B cell (primary cell): ENCODE measurements around the gene ZMYND15. TPM values are rescaled to one million over a fixed set of nuclear protein-coding genes. Genes with fewer than 3 reads are reported as not detected.

ENCODE experiments used
- ATAC-seq: fragments of 200-7000 bp; cut with Tn5 transposase; one replicate; pipeline ENCODE4 v1.10.0; 2021; ENCODE audit warnings: low read depth, mild to moderate bottlenecking, moderate number of reproducible peaks, moderate library complexity
- CTCF ChIA-PET: fragments of 350-600 bp; sonication (Branson Sonifier 250); formaldehyde crosslinking; loops from one replicate; lab custom pipeline; 2021; ENCODE audit warnings: antibody characterized with exemption, inconsistent platforms; lab: Charles Lee
- POLR2A ChIA-PET: fragments of 350-600 bp; sonication (Branson Sonifier 250); formaldehyde crosslinking; loops from one replicate; lab custom pipeline; 2021; ENCODE audit warnings: antibody characterized with exemption; lab: Charles Lee
- DNase-seq: peaks from one replicate; pipeline ENCODE4 v3.0.0; 2013
- H2AFZ ChIP-seq: 2 replicates; pipeline ENCODE4 v1.6.1; 2012; ENCODE audit warnings: mild to moderate bottlenecking, low read depth, low read length; ENCODE audit not compliant: insufficient read depth, poor library complexity, severe bottlenecking
- H3K27ac ChIP-seq, 2 donors: 1 replicate in 1 of 2; 2 replicates in 1 of 2; pipeline ENCODE4 v1.5.1; 2012 to 2013; ENCODE audit warnings: low read length in 2 of 2, mild to moderate bottlenecking in 2 of 2, moderate library complexity in 1 of 2
- H3K27me3 ChIP-seq, 4 experiments: fragments of 200-600 bp in 1 of 4; sonication (generic) in 1 of 4; replicated peaks in 1 of 4; 1 replicate in 2 of 4; 2 replicates in 2 of 4; pipeline versions ENCODE4 v1.6.1 to v1.7.0; 2013 to 2016; ENCODE audit warnings: low read length in 3 of 4, mild to moderate bottlenecking in 2 of 4, mixed read lengths in 1 of 4, moderate library complexity in 1 of 4; ENCODE audit not compliant: insufficient read depth in 4 of 4, control insufficient read depth in 3 of 4; ENCODE audit errors: control extremely low read depth in 1 of 4
- H3K36me3 ChIP-seq, 2 experiments: replicated peaks in 1 of 2; 1 replicate in 1 of 2; 2 replicates in 1 of 2; pipeline versions ENCODE4 v1.6.1 to v1.7.1; 2013; ENCODE audit warnings: low read length in 1 of 2; ENCODE audit not compliant: insufficient read depth in 2 of 2, control insufficient read depth in 1 of 2; ENCODE audit errors: control extremely low read depth in 1 of 2, extremely low read depth in 1 of 2
- H3K4me1 ChIP-seq, 2 donors: fragments of 200-600 bp in 1 of 2; sonication (generic) in 1 of 2; 1 replicate in 1 of 2; 2 replicates in 1 of 2; pipeline versions ENCODE4 v1.5.1 to v1.6.1; 2013 to 2017; ENCODE audit warnings: low read length in 2 of 2; ENCODE audit not compliant: control insufficient read depth in 2 of 2, insufficient read depth in 2 of 2
- H3K4me2 ChIP-seq: replicated peaks from 2 replicates; pipeline ENCODE3; 2012; ENCODE audit warnings: mild to moderate bottlenecking, low read depth, low read length; ENCODE audit not compliant: poor library complexity, severe bottlenecking
- H3K4me3 ChIP-seq, 5 experiments: fragments of 200-600 bp in 1 of 5; sonication (generic) in 1 of 5; 1 replicate in 3 of 5; 2 replicates in 2 of 5; pipeline versions ENCODE4 v1.5.1 to v1.7.0; 2011 to 2016; ENCODE audit warnings: low read length in 4 of 5, mild to moderate bottlenecking in 4 of 5, low read depth in 2 of 5, control low read depth in 1 of 5, moderate library complexity in 1 of 5; ENCODE audit not compliant: insufficient read depth in 1 of 5; ENCODE audit errors: control extremely low read depth in 1 of 5, extremely low read depth in 1 of 5
- H3K79me2 ChIP-seq: fragments of 200-600 bp; sonication (generic); one replicate; pipeline ENCODE4 v1.6.0; 2016; ENCODE audit warnings: low read length; ENCODE audit not compliant: control insufficient read depth, insufficient read depth
- H3K9ac ChIP-seq: fragments of 200-600 bp; sonication (generic); 2 replicates; pipeline ENCODE4 v1.6.1; 2017; ENCODE audit warnings: mild to moderate bottlenecking, low read length, moderate library complexity
- H3K9me3 ChIP-seq, 3 donors: one replicate each; pipeline versions ENCODE4 v1.6.1 to v1.7.1; 2013; ENCODE audit warnings: low read length in 2 of 3; ENCODE audit not compliant: control insufficient read depth in 2 of 3, insufficient read depth in 1 of 3; ENCODE audit errors: control extremely low read depth in 1 of 3
- H4K20me1 ChIP-seq: 2 replicates; pipeline ENCODE4 v1.6.0; 2012; ENCODE audit warnings: mild to moderate bottlenecking, low read length; ENCODE audit not compliant: insufficient read depth, control insufficient read depth, poor library complexity, severe bottlenecking
- H3K27ac Mint-ChIP-seq: one replicate; pipeline ENCODE4 v1.8.0; 2021; ENCODE audit warnings: mixed read lengths
- H3K27me3 Mint-ChIP-seq: one replicate; pipeline ENCODE4 v1.8.0; 2021; ENCODE audit warnings: mixed read lengths
- H3K4me1 Mint-ChIP-seq: one replicate; pipeline ENCODE4 v1.8.0; 2021; ENCODE audit warnings: mixed read lengths
- H3K4me3 Mint-ChIP-seq: one replicate; pipeline ENCODE4 v1.8.0; 2021; ENCODE audit warnings: mixed read lengths
- H3K9me3 Mint-ChIP-seq: one replicate; pipeline ENCODE4 v1.8.0; 2022; ENCODE audit warnings: mixed read lengths; ENCODE audit not compliant: insufficient read depth
- CTCF ChIP-seq: fragments of 200-600 bp; IDR thresholded peaks from one replicate; pipeline ENCODE4 v1.8.0; 2022; ENCODE audit warnings: antibody characterized with exemption, mild to moderate bottlenecking
- EZH2 ChIP-seq: IDR thresholded peaks from 2 replicates; pipeline ENCODE4 v1.6.1; 2012; ENCODE audit warnings: borderline replicate concordance, low read depth, mild to moderate bottlenecking, moderate library complexity, low read length; ENCODE audit not compliant: insufficient read depth, poor library complexity, severe bottlenecking
- WGBS: methylation state at CpG from one replicate; pipeline ENCODE4 v1.1.5; 2013; ENCODE audit warnings: missing lambda C conversion rate; ENCODE audit not compliant: insufficient coverage; 5-methylcytosine and 5-hydroxymethylcytosine counted together
- intact Hi-C: fragments of 100-400 bp; cut with micrococcal nuclease; formaldehyde crosslinking; loops from one replicate; pipeline ENCODE4 v1.10.0; 2022
- polyA plus RNA-seq: library from polyadenylated mRNA; depleted of rRNA; stranded (reverse); fragments of >200 nt; gene quantifications from 2 replicates; pipeline ENCODE4 v1.2.3, GENCODE V29; 2012
- total RNA-seq, 2 donors: library from RNA; stranded (reverse); fragments of 120-200 nt in 1 of 2; gene quantifications; 1 replicate in 1 of 2; 2 replicates in 1 of 2; pipeline versions ENCODE4 v1.2.3 to v1.2.4, GENCODE V29; 2013 to 2022

The ZMYND15 gene
- total and polyA plus RNA-seq, 2 donors (not counting 1 experiment from before 2014, with no cell fraction given), result 0.72 to 2.5 TPM

- TF ChIP-seq CTCF (no peak), EZH2 (no peak)
- no peaks in the 10 kb centered on the region for H3K36me3 ChIP-seq
- Mint-ChIP-seq H3K9me3 (no peaks in the 10 kb centered on the region), H3K4me1 (peaks cover 59% of the 10 kb centered on the region), H3K4me3 (no peak overlapping the region), H3K27ac (peak overlapping the region; percentile 93), H3K27me3 (no peaks in the 10 kb centered on the region)
- no peak overlapping the region for H3K4me3 ChIP-seq
- H3K4me2 ChIP-seq, result peak overlapping the region; percentile 77
- peaks cover 18% of the 10 kb centered on the region for H3K79me2 ChIP-seq
- H3K9me3 ChIP-seq, result no peaks in the 10 kb centered on the region
- ATAC-seq (no peak), DNase-seq (no peak)
- WGBS, result 98% methylated on average over 5 of the region's 8 CpGs
- peak overlapping the region in 1 of 2 donors; percentile 68 for H3K27ac ChIP-seq
- no peaks in the 10 kb centered on the region for H3K27me3 ChIP-seq
- POLR2A ChIA-PET, result no interaction called here
- H3K4me1 ChIP-seq, result peaks cover 42 to 61% of the 10 kb centered on the region in 2 donors
- H3K9ac ChIP-seq, result no peak overlapping the region
- CTCF ChIA-PET, result interaction anchor here (1.1 to 3.0 kb wide), 2 partner anchors 23 to 55 kb away, joined by 7 to 9 read pairs; no protein-coding TSS in a partner anchor
- H2AFZ ChIP-seq, result no peak overlapping the region
- H4K20me1 ChIP-seq, result peaks cover 13% of the 10 kb centered on the region
- intact Hi-C loops, result loop anchor here (5.0 kb wide), 2 partner anchors 212 to 593 kb away; partner anchors contain the start of genes CYB5D2, PFN1 and ZZEF1
Observed at GRCh38 chr17:4734857-4735475, 4.7 kb upstream of the ZMYND15 start.
